Articular chondrocyte of knee joint (primary cell): ENCODE measurements around the gene NFKB2. TPM values are rescaled to one million over a fixed set of nuclear protein-coding genes. Genes with fewer than 3 reads are reported as not detected.

Experiments used
- small RNA-seq: library from RNA; depleted of rRNA; stranded (forward); fragments of <200 nt; gene quantifications from one replicate; pipeline ENCODE3, GENCODE V24; 2012
- total RNA-seq: library from RNA; depleted of rRNA; stranded (reverse); fragments of >200 nt; gene quantifications from 2 replicates; pipeline ENCODE4 v1.2.3, GENCODE V29; 2012

The NFKB2 gene
- total RNA-seq = 17.5 and 18.5 TPM in 2 replicates

GRCh38 chr10:102395400-102396316 lies at the start of gene NFKB2:
Gene NFKB2 (plus strand): TSS chr10:102395705. CDS start chr10:102395960, 255 bp downstream.

GRCh38 chr10:102418622-102419268 lies 23.2 kb downstream of the NFKB2 start, which contains the start of gene PSD:
Gene PSD (minus strand): TSS chr10:102418785. CDS start chr10:102417038, 1,747 bp downstream.

DNA sequence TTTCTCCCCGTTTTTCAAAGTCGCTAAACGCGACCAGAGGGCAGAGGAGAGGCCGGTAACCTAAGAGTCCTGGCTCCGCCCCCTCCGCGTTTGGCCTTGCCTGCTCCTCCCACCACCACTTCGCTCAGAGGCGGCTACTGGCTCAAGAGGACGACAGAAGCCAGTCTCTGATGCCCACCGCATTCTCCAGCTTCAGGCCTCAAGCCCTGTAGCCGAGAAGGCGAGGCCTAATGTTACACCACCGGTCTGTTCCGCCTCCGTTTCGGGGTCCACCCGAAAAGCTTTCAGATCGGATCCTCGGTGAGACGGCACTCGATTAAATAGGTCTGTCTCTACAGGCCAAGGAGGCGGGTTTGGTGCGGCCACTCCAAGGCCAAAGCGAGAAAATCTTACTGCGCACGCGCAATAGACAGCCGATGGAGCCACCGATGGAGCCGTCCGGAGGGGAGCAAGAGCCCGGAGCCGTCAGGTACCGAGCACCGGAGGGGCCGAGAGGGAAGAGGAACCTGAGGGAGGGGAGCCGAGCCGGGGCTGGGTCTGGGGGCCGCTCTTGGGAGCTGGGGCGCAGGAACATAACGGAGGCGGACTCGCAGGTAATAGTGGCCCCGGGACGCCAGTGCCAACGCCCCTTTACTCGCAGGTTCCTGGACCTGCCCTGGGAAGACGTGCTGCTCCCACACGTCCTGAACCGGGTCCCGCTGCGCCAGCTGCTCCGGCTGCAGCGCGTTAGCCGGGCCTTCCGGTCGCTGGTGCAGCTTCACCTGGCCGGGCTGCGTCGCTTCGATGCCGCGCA lies 25.4 kb downstream of the NFKB2 start, which contains the start of gene FBXL15:
Gene FBXL15, plus strand, starts transcription at position 123 of the 793 bp plus-strand sequence. Its CDS starts 294 bp downstream, at position 417.

DNA sequence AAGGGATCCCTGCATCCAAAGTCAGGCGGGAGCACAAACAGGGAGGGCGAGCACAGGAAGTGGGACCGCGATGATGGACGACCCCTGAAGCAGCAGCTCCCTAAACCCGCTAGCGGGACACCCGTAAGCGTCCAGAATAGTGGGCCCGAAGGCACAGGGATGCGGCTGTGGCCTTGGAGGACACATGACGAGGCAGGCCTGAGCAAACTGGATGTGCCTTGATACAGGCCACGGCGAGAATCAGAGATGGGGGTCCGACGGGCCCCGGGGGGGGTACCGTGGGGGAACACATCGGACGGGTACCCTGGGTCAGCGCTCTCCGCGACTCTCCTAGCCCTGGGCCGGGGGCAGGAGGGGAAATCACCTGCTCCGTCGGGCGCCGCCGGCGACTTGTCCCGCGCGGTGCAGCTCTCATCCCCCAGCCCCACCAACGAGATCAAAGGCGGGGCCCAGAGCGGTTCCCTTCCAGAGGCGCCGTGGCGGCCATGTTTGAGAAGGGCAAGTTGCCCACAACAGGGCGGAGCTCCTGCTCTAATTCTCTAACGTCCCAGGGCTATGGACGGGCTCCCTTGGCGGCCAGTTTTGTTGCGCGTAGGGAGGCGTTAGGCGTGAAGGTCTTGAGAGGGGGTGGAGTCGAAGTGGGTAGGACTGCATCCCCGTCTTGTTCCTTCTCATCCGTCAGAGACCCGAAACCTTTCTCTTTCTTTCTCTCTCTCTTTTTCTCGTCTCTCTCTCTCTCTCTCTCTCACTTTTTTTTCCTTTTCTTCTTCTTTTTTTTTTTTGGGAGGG lies 36.9 kb downstream of the NFKB2 start, which contains the start of gene CUEDC2:
Gene CUEDC2, minus strand, starts transcription at position 413 of the 789 bp plus-strand sequence. CDS start 7,386 bp downstream, outside the sequence.

GRCh38 chr10:102451105-102451969 lies 55.8 kb downstream of the NFKB2 start, which contains the start of gene C10orf95:
Gene C10orf95 (minus strand): TSS chr10:102451543. CDS start chr10:102451093, 450 bp downstream.

Small RNA genes lying within 50 kb of the gene (small RNA-seq; reads per million reads assigned to genes)
- gene MIR146B = 1,358 reads per million, percentile 99 among the genes with 10 or more reads in this experiment

Other genes with a start within 250 kb of the NFKB2 start
- gene NOLC1, start 243.3 kb upstream of the NFKB2 start, total RNA-seq = 23.9 and 26.4 TPM in 2 replicates
- 0.65 TPM in 2 replicates for gene ELOVL3, start 169.4 kb upstream of the NFKB2 start, total RNA-seq
- gene PITX3, start 154.2 kb upstream of the NFKB2 start, total RNA-seq = 0.11 and 0.13 TPM in 2 replicates
- gene GBF1, start 150.2 kb upstream of the NFKB2 start, total RNA-seq = 42.8 and 45.3 TPM in 2 replicates
- 1.8 and 2.1 TPM in 2 replicates for gene PSD, start 23.1 kb downstream of the NFKB2 start, total RNA-seq
- 5.7 and 6.9 TPM in 2 replicates for gene FBXL15, start 25.1 kb downstream of the NFKB2 start, total RNA-seq
- 48.1 and 51.6 TPM in 2 replicates for gene CUEDC2, start 36.9 kb downstream of the NFKB2 start, total RNA-seq
- gene C10orf95, start 55.8 kb downstream of the NFKB2 start, total RNA-seq = not detected in 2 replicates
- 102 and 119 TPM in 2 replicates for gene ACTR1A, start 107.0 kb downstream of the NFKB2 start, total RNA-seq
- 6.9 and 8.1 TPM in 2 replicates for gene SUFU, start 108.3 kb downstream of the NFKB2 start, total RNA-seq
- 148 and 160 TPM in 2 replicates for gene TRIM8, start 248.8 kb downstream of the NFKB2 start, total RNA-seq